Left lobe of liver (tissue), 2 donors: ENCODE results near the gene TM9SF3. TPM values are rescaled to one million over a fixed set of nuclear protein-coding genes. Genes with fewer than 3 reads are reported as not detected.

ENCODE experiments used
- ATAC-seq: fragments of 200-7000 bp; cut with Tn5 transposase; one replicate; pipeline ENCODE4 v1.9.1; 2020; ENCODE audit warnings: mild to moderate bottlenecking, moderate library complexity
- DNase-seq: peaks from one replicate; pipeline ENCODE4 v3.0.0-alpha.2; 2020; ENCODE audit warnings: low spot score
- total RNA-seq: library from RNA; stranded (reverse); gene quantifications from one replicate; pipeline ENCODE4 v1.2.1, GENCODE V29; 2021
- donor health status: DM: no; HTN: no; CAD: no; lungs with moderate emphysema.
- donor health status: DM: no; HTN: yes; CAD: no.

TM9SF3 gene
- total RNA-seq, 1 donor from 2014 or later, result 69.7 TPM

GRCh38 chr10:96513305-96513697 lies 73.5 kb downstream of the TM9SF3 start:
- ATAC-seq (no peak), DNase-seq (no peak)

- DNase-seq (no peak), ATAC-seq (peak; percentile 30)
Measured at GRCh38 chr10:96512524-96513304, 74.1 kb downstream of the TM9SF3 start.

GRCh38 chr10:96511044-96511945 lies 75.5 kb downstream of the TM9SF3 start:
- DNase-seq, result no peak
- ATAC-seq, result peak; percentile 60

- ATAC-seq, result no peak
- no peak for DNase-seq
Measured at GRCh38 chr10:96509017-96509641, 77.7 kb downstream of the TM9SF3 start.

- no peak for DNase-seq
- no peak for ATAC-seq
Measured at GRCh38 chr10:96507044-96507443, 79.8 kb downstream of the TM9SF3 start.

- ATAC-seq (no peak), DNase-seq (no peak)
Measured at GRCh38 chr10:96505150-96506136, 81.4 kb downstream of the TM9SF3 start.

- ATAC-seq, result no peak
- no peak for DNase-seq
Measured at GRCh38 chr10:96502561-96503282, 84.1 kb downstream of the TM9SF3 start.

GRCh38 chr10:96501985-96502384 lies 84.8 kb downstream of the TM9SF3 start:
- DNase-seq (no peak), ATAC-seq (no peak)

- DNase-seq, result no peak
- ATAC-seq, result no peak
Measured at GRCh38 chr10:96500519-96500918, 86.3 kb downstream of the TM9SF3 start.

GRCh38 chr10:96500050-96500449 lies 86.8 kb downstream of the TM9SF3 start:
- ATAC-seq, result no peak
- no peak for DNase-seq

GRCh38 chr10:96497391-96497790 lies 89.4 kb downstream of the TM9SF3 start:
- no peak for ATAC-seq
- no peak for DNase-seq

GRCh38 chr10:96496281-96496925 lies 90.4 kb downstream of the TM9SF3 start:
- DNase-seq (no peak), ATAC-seq (peak; percentile 53)

GRCh38 chr10:96495544-96495943 lies 91.3 kb downstream of the TM9SF3 start:
- ATAC-seq, result no peak
- DNase-seq, result no peak

GRCh38 chr10:96494694-96495093 lies 92.1 kb downstream of the TM9SF3 start:
- ATAC-seq, result no peak
- peak; percentile 10 for DNase-seq

GRCh38 chr10:96493871-96494525 lies 92.8 kb downstream of the TM9SF3 start:
- ATAC-seq (no peak), DNase-seq (no peak)

- DNase-seq, result no peak
- ATAC-seq, result no peak
Measured at GRCh38 chr10:96493254-96493653, 93.6 kb downstream of the TM9SF3 start.

GRCh38 chr10:96491303-96491702 lies 95.5 kb downstream of the TM9SF3 start:
- ATAC-seq (peak; percentile 66), DNase-seq (no peak)

GRCh38 chr10:96488161-96488935 lies 98.5 kb downstream of the TM9SF3 start:
- ATAC-seq, result no peak
- DNase-seq, result no peak
